Measurements from ENCODE around the gene HSDL1.

GRCh38 chr16:84075376-84075775 lies 69.6 kb downstream of the HSDL1 start:
- no peak for TF ChIP-seq CTCF (IDR thresholded peaks at IDR 0.05)
- no peak for TF ChIP-seq POLR2A (IDR thresholded peaks at IDR 0.05)
